GM19467 (cell line): ENCODE measurements around the gene HHIP.
"Not testable (repeated sequence)": the region's sequence is repeated elsewhere in the genome, so short reads cannot be mapped to it uniquely, and the experiment has no call there.

Experiments used
- ATAC-seq: cut with Tn5 transposase; IDR thresholded peaks from one replicate; pipeline ENCODE4 v1.9.1; 2021; ENCODE audit warnings: mild to moderate bottlenecking, moderate library complexity; ENCODE audit not compliant: unreplicated experiment

HHIP gene

GRCh38 chr4:144748814-144749555, 103.0 kb downstream of the HHIP start:
- ATAC-seq: no peak

- no peak for ATAC-seq
Measured at GRCh38 chr4:144750348-144750747, 104.4 kb downstream of the HHIP start.

GRCh38 chr4:144754562-144755410, 108.8 kb downstream of the HHIP start:
- ATAC-seq: no peak

GRCh38 chr4:144757969-144758368, 112.0 kb downstream of the HHIP start:
- no peak for ATAC-seq

GRCh38 chr4:144768809-144769208, 122.9 kb downstream of the HHIP start:
- ATAC-seq: not testable (repeated sequence)

- ATAC-seq: no peak
Measured at GRCh38 chr4:144778364-144778763, 132.4 kb downstream of the HHIP start.

GRCh38 chr4:144782345-144782744, 136.4 kb downstream of the HHIP start:
- ATAC-seq: no peak

- ATAC-seq: no peak
Measured at GRCh38 chr4:144785961-144786360, 140.0 kb downstream of the HHIP start.

- peak; percentile 57 for ATAC-seq
Measured at GRCh38 chr4:144787365-144788258, 141.7 kb downstream of the HHIP start.

- no peak for ATAC-seq
Measured at GRCh38 chr4:144788469-144788868, 142.5 kb downstream of the HHIP start.

GRCh38 chr4:144791933-144792332, 146.0 kb downstream of the HHIP start:
- not testable (repeated sequence) for ATAC-seq
